ENCODE results near the gene C9orf40. TPM values are rescaled to one million over a fixed set of nuclear protein-coding genes. Genes with fewer than 3 reads are reported as not detected.
A peak's percentile ranks its signal among the peaks of the same experiment; 100 is the strongest.

Gene C9orf40
- total RNA-seq: 5.1 and 9.4 TPM in 2 replicates

DNA sequence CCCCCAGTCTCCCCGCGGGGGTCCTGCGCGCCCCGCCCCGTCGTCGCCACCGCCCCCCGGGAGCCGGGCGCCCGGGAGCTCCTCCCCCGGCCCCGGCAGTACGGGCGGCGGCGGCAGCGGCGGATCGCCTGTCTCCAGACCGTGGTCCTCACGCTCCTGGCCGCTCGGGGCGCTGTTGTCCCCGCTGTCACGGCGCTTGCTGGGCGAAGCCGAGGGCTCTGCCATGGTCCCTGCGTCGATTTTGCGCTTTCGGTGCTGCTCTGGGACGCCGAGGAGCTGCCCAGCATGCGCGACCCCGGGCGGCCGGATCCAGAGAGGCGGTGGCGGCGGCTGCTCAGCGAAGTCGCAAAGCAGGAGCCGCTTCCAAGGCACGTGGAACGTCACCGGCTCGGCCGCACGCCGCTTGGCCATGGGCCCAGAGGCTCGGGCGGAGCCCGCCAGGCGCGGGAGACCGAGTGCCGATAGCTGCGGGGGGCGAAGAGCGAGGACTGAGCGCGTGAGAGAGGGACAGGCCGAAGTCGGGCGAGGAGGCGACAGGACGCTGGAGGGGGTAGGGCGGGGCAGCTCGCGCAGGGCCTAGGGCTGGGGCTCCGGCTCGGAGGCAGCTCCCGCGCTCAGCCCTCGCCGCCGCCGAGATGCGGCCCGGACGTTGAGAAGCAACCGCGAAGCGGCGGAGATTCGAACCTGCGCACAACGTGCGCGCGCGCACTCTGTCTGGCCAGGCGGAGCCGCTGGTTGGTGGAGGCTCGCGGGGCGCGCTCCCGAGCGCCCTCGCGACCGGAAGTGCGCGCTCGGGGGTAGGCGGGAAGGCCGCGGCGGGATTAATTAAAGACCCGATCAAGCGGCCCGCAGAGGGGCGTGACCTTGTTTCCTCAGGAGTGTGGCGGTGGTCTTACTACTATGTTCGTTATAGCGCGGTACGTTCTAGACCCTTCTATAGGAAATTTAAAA is at the start of gene C9orf40:
Gene C9orf40, minus strand, starts transcription at position 712 of the 951 bp plus-strand sequence. Its CDS starts 301 bp downstream, at position 411.
- peak within 1 kb of the TSS; percentile 59 for H3K4me3 ChIP-seq (ENCODE audit: low read depth, low read length)
- TF ChIP-seq, protein P1, sequence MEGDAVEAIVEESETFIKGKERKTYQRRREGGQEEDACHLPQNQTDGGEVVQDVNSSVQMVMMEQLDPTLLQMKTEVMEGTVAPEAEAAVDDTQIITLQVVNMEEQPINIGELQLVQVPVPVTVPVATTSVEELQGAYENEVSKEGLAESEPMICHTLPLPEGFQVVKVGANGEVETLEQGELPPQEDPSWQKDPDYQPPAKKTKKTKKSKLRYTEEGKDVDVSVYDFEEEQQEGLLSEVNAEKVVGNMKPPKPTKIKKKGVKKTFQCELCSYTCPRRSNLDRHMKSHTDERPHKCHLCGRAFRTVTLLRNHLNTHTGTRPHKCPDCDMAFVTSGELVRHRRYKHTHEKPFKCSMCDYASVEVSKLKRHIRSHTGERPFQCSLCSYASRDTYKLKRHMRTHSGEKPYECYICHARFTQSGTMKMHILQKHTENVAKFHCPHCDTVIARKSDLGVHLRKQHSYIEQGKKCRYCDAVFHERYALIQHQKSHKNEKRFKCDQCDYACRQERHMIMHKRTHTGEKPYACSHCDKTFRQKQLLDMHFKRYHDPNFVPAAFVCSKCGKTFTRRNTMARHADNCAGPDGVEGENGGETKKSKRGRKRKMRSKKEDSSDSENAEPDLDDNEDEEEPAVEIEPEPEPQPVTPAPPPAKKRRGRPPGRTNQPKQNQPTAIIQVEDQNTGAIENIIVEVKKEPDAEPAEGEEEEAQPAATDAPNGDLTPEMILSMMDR (IDR thresholded peaks at IDR 0.05; ENCODE audit: insufficient read depth, low read length, poor library complexity, severe bottlenecking): peak; percentile 67
- no peaks in the 10 kb centered on the region for H3K36me3 ChIP-seq (ENCODE audit: control insufficient read depth, insufficient read depth, low read length)
- no peaks in the 10 kb centered on the region for H3K27me3 ChIP-seq (ENCODE audit: control insufficient read depth, insufficient read depth, low read length)
- DNase-seq (ENCODE audit: low read depth): peak; percentile 26

- Histone ChIP-seq H3K27me3 (ENCODE audit: control insufficient read depth, insufficient read depth, low read length) (no peaks in the 10 kb centered on the region), H3K4me3 (ENCODE audit: low read depth, low read length) (no peak overlapping the region), H3K36me3 (ENCODE audit: control insufficient read depth, insufficient read depth, low read length) (no peaks in the 10 kb centered on the region)
- DNase-seq (ENCODE audit: low read depth): peak; percentile 70
- TF ChIP-seq, protein P1 (IDR thresholded peaks at IDR 0.05; ENCODE audit: insufficient read depth, low read length, poor library complexity, severe bottlenecking): peak; percentile 71
Measured at GRCh38 chr9:75001719-75002421, 49.2 kb upstream of the C9orf40 start.

- TF ChIP-seq, protein P1 (IDR thresholded peaks at IDR 0.05; ENCODE audit: insufficient read depth, low read length, poor library complexity, severe bottlenecking): no peak
Measured at GRCh38 chr9:75000835-75001234, 48.1 kb upstream of the C9orf40 start.

GRCh38 chr9:74985041-74985440 is 32.3 kb upstream of the C9orf40 start:
- TF ChIP-seq, protein P1 (IDR thresholded peaks at IDR 0.05; ENCODE audit: insufficient read depth, low read length, poor library complexity, severe bottlenecking): no peak
- no peak for DNase-seq (ENCODE audit: low read depth)
- H3K27me3 ChIP-seq (ENCODE audit: control insufficient read depth, insufficient read depth, low read length): no peaks in the 10 kb centered on the region
- no peaks in the 10 kb centered on the region for H3K36me3 ChIP-seq (ENCODE audit: control insufficient read depth, insufficient read depth, low read length)
- H3K4me3 ChIP-seq (ENCODE audit: low read depth, low read length): no peak overlapping the region

More at GRCh38 chr9:75000835-75001234, 48.1 kb upstream of the C9orf40 start:
- DNase-seq (ENCODE audit: low read depth): no peak
- H3K4me3 ChIP-seq (ENCODE audit: low read depth, low read length): no peak overlapping the region
- H3K36me3 ChIP-seq (ENCODE audit: control insufficient read depth, insufficient read depth, low read length): no peaks in the 10 kb centered on the region
- no peaks in the 10 kb centered on the region for H3K27me3 ChIP-seq (ENCODE audit: control insufficient read depth, insufficient read depth, low read length)

DNA sequence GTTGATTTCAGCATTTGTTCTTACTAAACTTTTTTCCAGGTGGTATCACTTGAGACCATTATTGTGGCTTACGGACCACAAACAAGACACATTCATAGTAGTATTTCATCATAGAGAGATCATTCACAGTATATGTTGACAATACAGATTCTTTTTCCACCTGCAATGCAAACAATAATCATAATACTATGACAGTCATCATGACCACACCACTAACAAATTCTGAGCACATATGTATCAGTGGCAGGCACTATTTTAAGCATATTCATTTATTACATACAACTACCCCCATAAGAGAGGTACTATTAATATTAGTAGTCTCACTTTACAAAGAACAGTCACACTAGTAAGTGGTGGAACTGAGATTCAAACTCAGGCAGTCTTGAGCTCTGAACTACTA is 31.0 kb upstream of the C9orf40 start:
- Histone ChIP-seq H3K36me3 (ENCODE audit: control insufficient read depth, insufficient read depth, low read length) (no peaks in the 10 kb centered on the region), H3K4me3 (ENCODE audit: low read depth, low read length) (no peak overlapping the region), H3K27me3 (ENCODE audit: control insufficient read depth, insufficient read depth, low read length) (no peaks in the 10 kb centered on the region)
- no peak for DNase-seq (ENCODE audit: low read depth)
- TF ChIP-seq, protein P1 (IDR thresholded peaks at IDR 0.05; ENCODE audit: insufficient read depth, low read length, poor library complexity, severe bottlenecking): no peak
